DMS153 treated with DMSO at 0.1 percent for 48 hours (cell line): ENCODE results near the gene KRT39.
"Not testable (repeated sequence)": the region's sequence is repeated elsewhere in the genome, so short reads cannot be mapped to it uniquely, and the experiment has no call there.

Experiments used
- DNase-seq: peaks from one replicate; lab custom pipeline; 2025; ENCODE audit not compliant: unreplicated experiment; lab: John Stamatoyannopoulos, UW

Gene KRT39

GRCh38 chr17:40944531-40944930, 22.2 kb downstream of the KRT39 start:
- no peak for DNase-seq

- no peak for DNase-seq
Measured at GRCh38 chr17:40942553-40942952, 24.2 kb downstream of the KRT39 start.

GRCh38 chr17:40940266-40940665, 26.5 kb downstream of the KRT39 start:
- no peak for DNase-seq

GRCh38 chr17:40938981-40939380, 27.8 kb downstream of the KRT39 start:
- DNase-seq = no peak

- no peak for DNase-seq
Measured at GRCh38 chr17:40937384-40937819, 29.3 kb downstream of the KRT39 start, which contains the start of gene KRT23. KRT23 (minus strand) TSS chr17:40937646; CDS start chr17:40936603, 1,043 bp downstream.

- no peak for DNase-seq
Measured at GRCh38 chr17:40936976-40937375, 29.8 kb downstream of the KRT39 start.

- DNase-seq = no peak
Measured at GRCh38 chr17:40936437-40936971, 30.2 kb downstream of the KRT39 start.

- DNase-seq = no peak
Measured at GRCh38 chr17:40935624-40936023, 31.1 kb downstream of the KRT39 start.

- DNase-seq = no peak
Measured at GRCh38 chr17:40932608-40933007, 34.1 kb downstream of the KRT39 start.

- no peak for DNase-seq
Measured at GRCh38 chr17:40931311-40931710, 35.4 kb downstream of the KRT39 start.

GRCh38 chr17:40926341-40926740, 40.4 kb downstream of the KRT39 start:
- no peak for DNase-seq

GRCh38 chr17:40922239-40922638, 44.5 kb downstream of the KRT39 start:
- peak; percentile 12 for DNase-seq

GRCh38 chr17:40921026-40921425, 45.7 kb downstream of the KRT39 start:
- no peak for DNase-seq

- DNase-seq = not testable (repeated sequence)
Measured at GRCh38 chr17:40917116-40917515, 49.6 kb downstream of the KRT39 start.

GRCh38 chr17:40916366-40916765, 50.4 kb downstream of the KRT39 start:
- no peak for DNase-seq

- DNase-seq = no peak
Measured at GRCh38 chr17:40915721-40916256, 51.0 kb downstream of the KRT39 start.

- DNase-seq = no peak
Measured at GRCh38 chr17:40915199-40915661, 51.5 kb downstream of the KRT39 start.

GRCh38 chr17:40914075-40914855, 52.5 kb downstream of the KRT39 start:
- no peak for DNase-seq

- DNase-seq = no peak
Measured at GRCh38 chr17:40912486-40913210, 54.1 kb downstream of the KRT39 start.

GRCh38 chr17:40910441-40910841, 56.3 kb downstream of the KRT39 start:
- DNase-seq = no peak

GRCh38 chr17:40909755-40910154, 57.0 kb downstream of the KRT39 start:
- DNase-seq = no peak

GRCh38 chr17:40909351-40909750, 57.4 kb downstream of the KRT39 start:
- DNase-seq = peak; percentile 73
